Thoracic aorta (tissue), 2 donors: ENCODE measurements around the gene AP1S3. TPM values are rescaled to one million over a fixed set of nuclear protein-coding genes. Genes with fewer than 3 reads are reported as not detected.

Experiments used
- ATAC-seq: fragments of 150-250 bp; one replicate; pipeline ENCODE4 v1.8.0; 2017; ENCODE audit warnings: low read depth; ENCODE audit not compliant: insufficient number of reproducible peaks, low FRiP score
- DNase-seq: peaks from one replicate; pipeline ENCODE4 v3.0.0-alpha.2; 2020; ENCODE audit warnings: low spot score
- H3K27ac ChIP-seq, 2 donors: fragments of 200-600 bp; sonication (generic); 1 replicate in 1 of 2; 2 replicates in 1 of 2; pipeline ENCODE4 v1.5.1; 2016; ENCODE audit warnings: mild to moderate bottlenecking in 2 of 2, moderate library complexity in 2 of 2
- H3K27me3 ChIP-seq: fragments of 200-600 bp; sonication (generic); replicated peaks from 2 replicates; pipeline ENCODE4 v1.6.0; 2016; ENCODE audit warnings: mild to moderate bottlenecking; ENCODE audit not compliant: insufficient read depth
- H3K36me3 ChIP-seq: fragments of 200-600 bp; sonication (generic); one replicate; pipeline ENCODE4 v1.5.1; 2016
- H3K4me1 ChIP-seq, 2 donors: fragments of 200-600 bp; sonication (generic); 1 replicate in 1 of 2; 2 replicates in 1 of 2; pipeline versions ENCODE4 v1.5.1 to v1.6.0; 2016; ENCODE audit warnings: low read depth in 2 of 2, mild to moderate bottlenecking in 1 of 2; ENCODE audit not compliant: control insufficient read depth in 1 of 2
- H3K4me3 ChIP-seq: fragments of 200-600 bp; sonication (generic); 2 replicates; pipeline ENCODE4 v1.5.1; 2016; ENCODE audit warnings: mild to moderate bottlenecking
- H3K9me3 ChIP-seq: fragments of 200-600 bp; sonication (generic); 2 replicates; pipeline ENCODE4 v1.5.1; 2016
- CTCF ChIP-seq: fragments of 200-600 bp; sonication (generic); IDR thresholded peaks from one replicate; pipeline ENCODE4 v1.5.1; 2019; ENCODE audit warnings: antibody characterized with exemption
- total RNA-seq, 2 donors: library from RNA; depleted of rRNA; stranded (reverse); fragments of >200 nt; gene quantifications; one replicate each; pipeline versions ENCODE4 v1.1.0 to v1.2.3, GENCODE V29; 2016

AP1S3 gene
- total RNA-seq, 2 donors from 2014 or later = 0.95 to 3.0 TPM

DNA sequence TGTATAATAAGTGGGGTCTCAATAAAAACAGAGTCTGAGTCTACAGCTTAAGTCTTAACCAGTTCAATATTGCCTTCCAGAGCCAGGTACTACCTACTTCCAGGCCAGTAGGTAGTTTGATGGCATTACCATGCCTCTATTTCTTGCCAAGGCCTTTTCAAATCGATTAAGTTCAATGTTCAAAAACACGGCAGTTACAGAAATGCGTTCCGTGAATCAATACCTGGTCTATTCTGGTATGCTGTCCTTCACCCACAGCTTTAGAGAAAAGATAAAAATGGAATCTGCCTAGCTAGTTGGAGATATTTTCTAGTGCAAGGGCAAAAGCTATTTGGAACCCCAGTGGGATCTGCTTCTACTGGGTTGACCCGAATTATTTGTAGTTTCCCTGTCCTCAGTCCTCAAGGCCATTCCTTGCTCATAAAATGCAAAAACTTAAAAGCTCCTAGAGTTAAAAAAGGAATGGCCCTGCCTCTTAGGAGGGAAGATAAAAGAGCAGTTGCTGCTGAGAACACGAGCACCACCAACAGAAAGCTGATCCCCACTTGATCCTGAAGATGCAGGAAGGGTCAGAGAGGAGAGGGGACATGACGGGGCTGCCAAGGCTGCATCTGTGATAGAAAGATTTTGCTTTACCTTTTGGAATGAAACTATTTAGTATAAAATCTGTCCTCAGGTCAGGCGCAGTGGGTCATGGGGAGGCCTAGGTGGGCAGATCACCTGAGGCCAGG is 125.6 kb downstream of the AP1S3 start:
- H3K9me3 ChIP-seq = peaks cover 3% of the 10 kb centered on the region
- TF ChIP-seq CTCF = no peak
- H3K36me3 ChIP-seq = no peaks in the 10 kb centered on the region
- no peaks in the 10 kb centered on the region for H3K27me3 ChIP-seq
- H3K4me1 ChIP-seq = no peaks in the 10 kb centered on the region
- DNase-seq = no peak
- no peak for ATAC-seq
- H3K4me3 ChIP-seq = no peak overlapping the region
- no peak overlapping the region for H3K27ac ChIP-seq

Other genes with a start within 250 kb of the AP1S3 start
- gene SCG2, start 235.2 kb downstream of the AP1S3 start, total RNA-seq = 1 to 10 TPM in 1 of 2 donors, under 1 TPM in 1; 0.56 to 4.9 TPM
- 10 to 100 TPM; 51.4 to 64.0 TPM for gene WDFY1, start 107.8 kb upstream of the AP1S3 start, total RNA-seq
- gene MRPL44, start 119.9 kb upstream of the AP1S3 start, total RNA-seq = 10 to 100 TPM; 20.5 to 22.7 TPM
- gene SERPINE2, start 201.7 kb upstream of the AP1S3 start, total RNA-seq = 10 to 100 TPM; 29.0 to 47.3 TPM